Brain microvascular endothelial cell (primary cell): ENCODE results near the gene AP2B1.

Experiments used
- DNase-seq: peaks from one replicate; pipeline ENCODE4 v3.0.0-alpha.2; 2020
- H3K27ac ChIP-seq: fragments of 250-450 bp; sonication (Bioruptor Pico); 2 replicates; pipeline ENCODE4 v1.5.1; 2020; ENCODE audit warnings: mild to moderate bottlenecking, moderate library complexity
- H3K27me3 ChIP-seq: fragments of 250-450 bp; sonication (Bioruptor Pico); replicated peaks from 2 replicates; pipeline ENCODE4 v1.5.1; 2020; ENCODE audit warnings: mild to moderate bottlenecking
- H3K36me3 ChIP-seq: fragments of 250-450 bp; sonication (Bioruptor Pico); replicated peaks from 2 replicates; pipeline ENCODE4 v1.5.1; 2020; ENCODE audit warnings: mild to moderate bottlenecking
- H3K4me3 ChIP-seq: 2 replicates; pipeline ENCODE4 v1.5.1; 2011; ENCODE audit warnings: low read depth, mild to moderate bottlenecking, control low read depth, low read length, moderate library complexity
- in situ Hi-C: cut with HindIII; loops from 2 replicates; pipeline ENCODE4 v1.10.0; 2017; ENCODE audit warnings: low sequenced_read_pairs, low pct_ligation_motif_present
- TF ChIP-seq, protein P1 (sequence below): IDR thresholded peaks from 2 replicates; pipeline ENCODE4 v1.5.1; 2011; ENCODE audit warnings: low read depth, mild to moderate bottlenecking, moderate library complexity, low read length, control low read depth, inconsistent platforms; ENCODE audit errors: missing control alignments

Gene AP2B1

DNA sequence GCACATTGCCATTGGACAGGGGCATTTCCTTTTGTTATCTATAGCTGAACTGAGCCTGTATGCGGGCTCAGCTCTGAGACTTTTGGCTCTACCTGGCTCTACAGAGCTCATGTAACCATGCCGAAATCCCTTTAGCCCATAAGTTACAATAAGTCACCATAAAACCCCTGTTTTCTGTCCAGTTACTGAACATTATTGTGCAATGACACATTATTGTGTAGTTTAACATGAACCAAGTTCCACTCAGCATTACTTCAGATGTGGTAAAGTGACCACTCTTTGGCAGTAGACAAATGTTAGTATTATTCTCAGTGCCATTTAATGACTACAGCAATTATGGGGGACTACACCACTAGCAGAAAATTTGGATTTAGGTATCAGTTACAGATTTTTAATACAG, 78.9 kb downstream of the AP2B1 start:
- in situ Hi-C loops = no loop called here
- no peaks in the 10 kb centered on the region for H3K27me3 ChIP-seq
- TF ChIP-seq, protein P1, sequence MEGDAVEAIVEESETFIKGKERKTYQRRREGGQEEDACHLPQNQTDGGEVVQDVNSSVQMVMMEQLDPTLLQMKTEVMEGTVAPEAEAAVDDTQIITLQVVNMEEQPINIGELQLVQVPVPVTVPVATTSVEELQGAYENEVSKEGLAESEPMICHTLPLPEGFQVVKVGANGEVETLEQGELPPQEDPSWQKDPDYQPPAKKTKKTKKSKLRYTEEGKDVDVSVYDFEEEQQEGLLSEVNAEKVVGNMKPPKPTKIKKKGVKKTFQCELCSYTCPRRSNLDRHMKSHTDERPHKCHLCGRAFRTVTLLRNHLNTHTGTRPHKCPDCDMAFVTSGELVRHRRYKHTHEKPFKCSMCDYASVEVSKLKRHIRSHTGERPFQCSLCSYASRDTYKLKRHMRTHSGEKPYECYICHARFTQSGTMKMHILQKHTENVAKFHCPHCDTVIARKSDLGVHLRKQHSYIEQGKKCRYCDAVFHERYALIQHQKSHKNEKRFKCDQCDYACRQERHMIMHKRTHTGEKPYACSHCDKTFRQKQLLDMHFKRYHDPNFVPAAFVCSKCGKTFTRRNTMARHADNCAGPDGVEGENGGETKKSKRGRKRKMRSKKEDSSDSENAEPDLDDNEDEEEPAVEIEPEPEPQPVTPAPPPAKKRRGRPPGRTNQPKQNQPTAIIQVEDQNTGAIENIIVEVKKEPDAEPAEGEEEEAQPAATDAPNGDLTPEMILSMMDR = no peak
- no peak for DNase-seq
- no peak overlapping the region for H3K27ac ChIP-seq
- no peak overlapping the region for H3K4me3 ChIP-seq
- peaks cover 27% of the 10 kb centered on the region for H3K36me3 ChIP-seq

DNA sequence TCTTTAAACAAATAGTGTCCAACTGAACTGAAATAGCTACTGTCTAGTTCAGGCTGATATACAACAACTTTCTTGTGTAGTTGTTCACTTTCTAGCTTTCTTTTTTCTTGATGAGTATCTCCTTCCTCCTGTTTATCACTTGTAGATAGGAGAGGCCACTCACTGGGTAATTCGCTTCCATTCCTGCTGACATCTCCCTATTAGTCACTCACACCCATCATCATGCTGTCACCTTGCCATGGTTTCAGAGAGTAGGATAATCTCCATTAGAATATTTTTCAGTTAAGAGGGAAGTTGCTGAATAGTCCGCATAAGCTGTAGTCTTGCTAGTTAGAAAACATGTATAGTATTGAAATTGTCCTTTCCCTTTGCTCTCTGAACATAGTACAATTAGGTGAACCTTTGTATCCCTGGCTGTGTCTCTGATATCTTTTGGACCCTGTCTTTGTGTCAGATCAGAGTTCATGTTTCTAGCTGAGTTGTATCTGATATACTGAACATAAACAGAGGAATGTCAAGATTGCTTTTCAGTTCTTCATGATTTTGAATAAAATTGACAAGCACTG, 79.9 kb downstream of the AP2B1 start:
- H3K36me3 ChIP-seq = peaks cover 31% of the 10 kb centered on the region
- H3K4me3 ChIP-seq = no peak overlapping the region
- peak; percentile 40 for DNase-seq
- no peak overlapping the region for H3K27ac ChIP-seq
- in situ Hi-C loops = no loop called here
- no peaks in the 10 kb centered on the region for H3K27me3 ChIP-seq
- TF ChIP-seq, protein P1 = no peak

DNA sequence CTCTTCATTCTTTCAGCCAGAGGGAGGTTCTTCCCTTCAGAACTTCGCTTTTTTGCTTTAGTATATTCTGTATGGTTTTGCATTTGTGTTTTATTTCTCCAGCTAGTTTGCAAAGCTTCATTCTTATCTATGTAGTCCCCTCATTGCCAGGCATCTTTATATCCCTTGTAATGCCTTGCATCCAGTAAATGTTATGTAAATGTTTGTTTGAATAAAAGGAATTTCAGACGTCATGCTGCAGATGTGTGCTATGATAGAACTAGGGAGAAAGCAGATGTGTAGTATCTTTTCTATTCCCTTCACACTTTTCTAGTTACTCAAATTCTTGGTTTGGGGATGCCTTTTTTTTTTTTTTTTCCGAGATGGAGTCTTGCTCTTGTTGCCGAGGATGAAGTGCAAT, 81.7 kb downstream of the AP2B1 start:
- H3K27ac ChIP-seq = no peak overlapping the region
- in situ Hi-C loops = no loop called here
- H3K36me3 ChIP-seq = peaks cover 29% of the 10 kb centered on the region
- no peaks in the 10 kb centered on the region for H3K27me3 ChIP-seq
- TF ChIP-seq, protein P1 = no peak
- no peak for DNase-seq
- H3K4me3 ChIP-seq = no peak overlapping the region

DNA sequence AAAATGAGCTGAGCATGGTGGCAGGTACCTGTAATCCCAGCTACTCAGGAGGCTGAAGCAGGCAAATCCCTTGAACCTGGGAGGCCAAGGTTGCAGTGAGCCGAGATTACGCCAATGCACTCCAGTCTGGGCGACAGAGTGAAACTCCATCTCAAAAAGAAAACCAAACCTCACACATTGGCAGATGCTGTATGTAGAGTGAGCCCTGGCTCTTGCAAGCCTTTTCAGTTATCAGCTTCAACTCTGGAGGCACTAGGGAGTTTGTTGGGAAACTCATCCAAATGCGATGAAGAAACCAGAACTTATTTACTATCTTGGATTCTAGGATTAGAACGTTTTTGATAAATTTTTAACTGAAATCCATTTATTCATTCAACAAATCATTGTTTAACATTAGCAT, 87.4 kb downstream of the AP2B1 start:
- Histone ChIP-seq H3K27me3 (no peaks in the 10 kb centered on the region), H3K36me3 (peaks cover 27% of the 10 kb centered on the region), H3K4me3 (no peak overlapping the region), H3K27ac (no peak overlapping the region)
- TF ChIP-seq, protein P1 = no peak
- in situ Hi-C loops = no loop called here
- DNase-seq = no peak

DNA sequence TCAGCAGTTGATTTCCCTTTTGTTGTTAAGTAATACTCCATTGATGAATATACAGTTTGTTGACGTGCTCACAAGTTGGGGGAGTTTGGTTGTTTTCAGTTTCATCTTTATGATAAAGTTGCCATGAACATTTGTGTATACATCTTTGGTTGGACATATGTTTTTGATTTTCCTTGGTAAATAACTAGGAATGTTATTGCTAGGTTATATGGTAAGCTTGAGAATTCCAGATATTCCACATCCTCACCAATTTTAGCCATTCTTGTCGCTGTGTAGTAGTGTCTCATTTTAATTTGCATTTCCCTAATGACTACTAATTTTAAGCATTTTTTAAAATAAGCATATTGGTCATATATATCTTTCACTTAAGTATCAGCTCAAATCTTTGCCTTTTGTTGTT, 89.3 kb downstream of the AP2B1 start:
- Histone ChIP-seq H3K4me3 (no peak overlapping the region), H3K36me3 (peaks cover 23% of the 10 kb centered on the region), H3K27ac (no peak overlapping the region), H3K27me3 (no peaks in the 10 kb centered on the region)
- in situ Hi-C loops = no loop called here
- no peak for DNase-seq
- TF ChIP-seq, protein P1 = no peak

DNA sequence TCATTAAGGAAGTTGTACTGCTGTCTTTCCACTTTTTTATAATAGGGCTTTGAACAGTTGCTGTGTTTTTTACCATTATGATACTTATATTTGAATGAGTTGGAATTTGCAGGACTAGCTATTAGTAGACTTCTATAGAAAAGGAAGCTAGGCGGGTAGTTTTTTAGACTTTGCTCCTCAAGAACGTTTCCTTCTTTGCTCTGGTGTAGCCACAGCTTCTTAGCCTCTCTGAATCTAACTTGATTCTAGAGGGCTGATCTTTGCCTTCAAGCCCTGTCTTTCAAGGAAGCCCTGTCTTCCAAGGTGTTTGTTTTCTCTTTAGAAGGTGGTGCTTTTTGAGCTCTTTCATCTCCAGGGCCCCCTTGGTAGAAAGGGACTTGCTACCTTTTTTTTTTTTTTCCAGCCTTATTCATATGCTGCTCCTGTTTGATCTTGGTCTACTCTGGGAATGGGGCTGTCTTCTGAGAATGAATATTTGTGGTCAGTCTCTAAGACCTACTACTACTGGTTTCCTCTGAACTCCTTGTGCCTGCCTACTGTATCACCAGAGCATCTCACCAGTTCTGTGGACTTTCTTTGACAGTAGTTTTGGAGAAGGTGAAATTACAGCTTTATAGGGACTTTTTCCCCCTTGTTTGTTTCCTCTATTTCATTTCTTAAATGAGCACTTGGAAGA, 92.0 kb downstream of the AP2B1 start:
- Histone ChIP-seq H3K4me3 (no peak overlapping the region), H3K27me3 (no peaks in the 10 kb centered on the region), H3K27ac (no peak overlapping the region), H3K36me3 (peaks cover 18% of the 10 kb centered on the region)
- no peak for DNase-seq
- in situ Hi-C loops = no loop called here
- TF ChIP-seq, protein P1 = no peak
